ENCODE results near the gene GSS. TPM values are rescaled to one million over a fixed set of nuclear protein-coding genes. Genes with fewer than 3 reads are reported as not detected.
A peak's percentile ranks its signal among the peaks of the same experiment; 100 is the strongest.
"Not testable (repeated sequence)": the region's sequence is repeated elsewhere in the genome, so short reads cannot be mapped to it uniquely, and the experiment has no call there.

Gene GSS
- total and polyA plus RNA-seq, 12 donors, result 52.4 to 120 (median 79.6) TPM

- H3K9me3 ChIP-seq (replicated peaks in 1 of 3), result no peaks in the 10 kb centered on the region
- H3K27ac ChIP-seq, result peak overlapping the region; percentile 18 to 93 (median 85)
- peak in 1 of 2 donors; percentile 44 for TF ChIP-seq POLR2A (IDR thresholded peaks at IDR 0.05)
- TF ChIP-seq, protein P1, sequence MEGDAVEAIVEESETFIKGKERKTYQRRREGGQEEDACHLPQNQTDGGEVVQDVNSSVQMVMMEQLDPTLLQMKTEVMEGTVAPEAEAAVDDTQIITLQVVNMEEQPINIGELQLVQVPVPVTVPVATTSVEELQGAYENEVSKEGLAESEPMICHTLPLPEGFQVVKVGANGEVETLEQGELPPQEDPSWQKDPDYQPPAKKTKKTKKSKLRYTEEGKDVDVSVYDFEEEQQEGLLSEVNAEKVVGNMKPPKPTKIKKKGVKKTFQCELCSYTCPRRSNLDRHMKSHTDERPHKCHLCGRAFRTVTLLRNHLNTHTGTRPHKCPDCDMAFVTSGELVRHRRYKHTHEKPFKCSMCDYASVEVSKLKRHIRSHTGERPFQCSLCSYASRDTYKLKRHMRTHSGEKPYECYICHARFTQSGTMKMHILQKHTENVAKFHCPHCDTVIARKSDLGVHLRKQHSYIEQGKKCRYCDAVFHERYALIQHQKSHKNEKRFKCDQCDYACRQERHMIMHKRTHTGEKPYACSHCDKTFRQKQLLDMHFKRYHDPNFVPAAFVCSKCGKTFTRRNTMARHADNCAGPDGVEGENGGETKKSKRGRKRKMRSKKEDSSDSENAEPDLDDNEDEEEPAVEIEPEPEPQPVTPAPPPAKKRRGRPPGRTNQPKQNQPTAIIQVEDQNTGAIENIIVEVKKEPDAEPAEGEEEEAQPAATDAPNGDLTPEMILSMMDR (IDR thresholded peaks at IDR 0.05), result no peak
- no peaks in the 10 kb centered on the region for H3K36me3 ChIP-seq (replicated peaks in 1 of 2)
- no peaks in the 10 kb centered on the region for H3K27me3 ChIP-seq
- intact Hi-C loops (cut with DNase I), result no loop called here
- peaks cover 28 to 37% of the 10 kb centered on the region in 2 donors for H3K4me1 ChIP-seq (replicated peaks in 1 of 2)
- 21 to 27% (median 22%) methylated on average over 7 of the region's 7 CpGs for WGBS, 4 donors
- H3K4me3 ChIP-seq, result peak overlapping the region in 1 of 4 donors; percentile 33
- peak; percentile 68 to 92 (median 84) for DNase-seq
Measured at GRCh38 chr20:34907616-34908469, 47.8 kb downstream of the GSS start.

- no peaks in the 10 kb centered on the region for H3K36me3 ChIP-seq (replicated peaks in 1 of 2)
- peak overlapping the region in 4 of 5 donors; percentile 32 to 76 (median 68) for H3K27ac ChIP-seq
- no peak overlapping the region for H3K4me3 ChIP-seq
- peak in 5 of 7 donors; percentile 27 to 64 (median 47) for DNase-seq
- no peaks in the 10 kb centered on the region for H3K9me3 ChIP-seq (replicated peaks in 1 of 3)
- 15 to 17% (median 16%) methylated on average over 3 of the region's 3 CpGs for WGBS, 4 donors
- intact Hi-C loops (cut with DNase I), result no loop called here
- H3K27me3 ChIP-seq, result no peaks in the 10 kb centered on the region
- peaks cover 35 to 37% of the 10 kb centered on the region in 2 donors for H3K4me1 ChIP-seq (replicated peaks in 1 of 2)
- peak in 1 of 2 donors; percentile 8 for TF ChIP-seq POLR2A (IDR thresholded peaks at IDR 0.05)
- TF ChIP-seq, protein P1 (IDR thresholded peaks at IDR 0.05), result no peak
Measured at GRCh38 chr20:34904202-34904621, 51.4 kb downstream of the GSS start.

GRCh38 chr20:34898731-34899130 lies 56.9 kb downstream of the GSS start:
- peaks cover 16 to 19% of the 10 kb centered on the region in 2 donors for H3K4me1 ChIP-seq (replicated peaks in 1 of 2)
- H3K36me3 ChIP-seq (replicated peaks in 1 of 2); H3K4me3 ChIP-seq; H3K27ac ChIP-seq; H3K9me3 ChIP-seq (replicated peaks in 1 of 3); H3K27me3 ChIP-seq; intact Hi-C loops (cut with DNase I): not testable (repeated sequence)
- peak in 1 of 7 donors; percentile 2 for DNase-seq
- 40 to 93% (median 91%) methylated on average over 1 to 26 of the region's 26 CpGs; no CpG with 5 or more reads in 1 of the 4 donors for WGBS, 4 donors

GRCh38 chr20:34898129-34898528 lies 57.5 kb downstream of the GSS start:
- H3K27ac ChIP-seq; H3K4me3 ChIP-seq; intact Hi-C loops (cut with DNase I); H3K9me3 ChIP-seq (replicated peaks in 1 of 3); DNase-seq; H3K36me3 ChIP-seq (replicated peaks in 1 of 2); H3K27me3 ChIP-seq: not testable (repeated sequence)
- WGBS, 4 donors, result 67 to 94% (median 94%) methylated on average over 1 to 3 of the region's 3 CpGs; no CpG with 5 or more reads in 1 of the 4 donors
- H3K4me1 ChIP-seq (replicated peaks in 1 of 2), result peaks cover 10 to 15% of the 10 kb centered on the region in 2 donors

DNA sequence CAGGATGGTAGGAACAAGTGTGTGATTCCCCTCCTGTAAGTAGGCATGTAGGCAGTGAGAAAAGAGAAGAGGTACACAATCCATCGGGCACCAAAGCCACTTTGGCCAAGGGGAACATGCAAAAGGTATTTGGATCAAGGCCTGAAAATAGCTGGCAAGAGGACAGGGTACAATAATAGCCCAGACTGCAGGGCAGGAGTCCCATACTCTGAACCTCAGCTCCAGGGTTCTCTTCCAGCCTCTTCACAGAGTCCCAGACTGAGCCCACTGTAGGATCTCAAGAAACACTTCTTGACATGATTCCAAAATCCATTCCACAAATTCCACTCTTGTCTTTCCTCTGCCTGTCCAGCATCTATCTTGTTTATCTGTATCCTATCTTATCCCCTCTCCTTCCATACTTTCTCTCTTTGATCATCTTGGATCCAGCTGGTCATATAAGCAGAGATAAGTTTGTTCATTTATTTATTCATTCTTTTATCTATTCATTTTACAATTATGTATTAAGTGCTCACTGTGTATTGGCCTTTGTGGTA lies 59.5 kb downstream of the GSS start:
- DNase-seq, result no peak
- no peak overlapping the region for H3K4me3 ChIP-seq
- no peak for TF ChIP-seq POLR2A (IDR thresholded peaks at IDR 0.05)
- TF ChIP-seq, protein P1 (IDR thresholded peaks at IDR 0.05), result no peak
- no peaks in the 10 kb centered on the region for H3K36me3 ChIP-seq (replicated peaks in 1 of 2)
- H3K9me3 ChIP-seq (replicated peaks in 1 of 3), result no peaks in the 10 kb centered on the region
- no peaks in the 10 kb centered on the region for H3K27me3 ChIP-seq
- intact Hi-C loops (cut with DNase I), result no loop called here
- 32 to 55% (median 50%) methylated on average over 1 of the region's 1 CpG for WGBS, 4 donors
- peak overlapping the region in 1 of 5 donors; percentile 38 for H3K27ac ChIP-seq
- peaks cover 8 to 19% of the 10 kb centered on the region in 2 donors for H3K4me1 ChIP-seq (replicated peaks in 1 of 2)
